GM12873 (cell line): ENCODE data around the gene ADRB1.

Experiments
- TF ChIP-seq, protein P1 (sequence below): IDR thresholded peaks from 2 replicates; pipeline ENCODE4 v1.5.1; 2012; ENCODE audit warnings: low read depth, mild to moderate bottlenecking, moderate library complexity, low read length, control low read depth; ENCODE audit not compliant: insufficient read depth; ENCODE audit errors: missing control alignments

The ADRB1 gene

DNA sequence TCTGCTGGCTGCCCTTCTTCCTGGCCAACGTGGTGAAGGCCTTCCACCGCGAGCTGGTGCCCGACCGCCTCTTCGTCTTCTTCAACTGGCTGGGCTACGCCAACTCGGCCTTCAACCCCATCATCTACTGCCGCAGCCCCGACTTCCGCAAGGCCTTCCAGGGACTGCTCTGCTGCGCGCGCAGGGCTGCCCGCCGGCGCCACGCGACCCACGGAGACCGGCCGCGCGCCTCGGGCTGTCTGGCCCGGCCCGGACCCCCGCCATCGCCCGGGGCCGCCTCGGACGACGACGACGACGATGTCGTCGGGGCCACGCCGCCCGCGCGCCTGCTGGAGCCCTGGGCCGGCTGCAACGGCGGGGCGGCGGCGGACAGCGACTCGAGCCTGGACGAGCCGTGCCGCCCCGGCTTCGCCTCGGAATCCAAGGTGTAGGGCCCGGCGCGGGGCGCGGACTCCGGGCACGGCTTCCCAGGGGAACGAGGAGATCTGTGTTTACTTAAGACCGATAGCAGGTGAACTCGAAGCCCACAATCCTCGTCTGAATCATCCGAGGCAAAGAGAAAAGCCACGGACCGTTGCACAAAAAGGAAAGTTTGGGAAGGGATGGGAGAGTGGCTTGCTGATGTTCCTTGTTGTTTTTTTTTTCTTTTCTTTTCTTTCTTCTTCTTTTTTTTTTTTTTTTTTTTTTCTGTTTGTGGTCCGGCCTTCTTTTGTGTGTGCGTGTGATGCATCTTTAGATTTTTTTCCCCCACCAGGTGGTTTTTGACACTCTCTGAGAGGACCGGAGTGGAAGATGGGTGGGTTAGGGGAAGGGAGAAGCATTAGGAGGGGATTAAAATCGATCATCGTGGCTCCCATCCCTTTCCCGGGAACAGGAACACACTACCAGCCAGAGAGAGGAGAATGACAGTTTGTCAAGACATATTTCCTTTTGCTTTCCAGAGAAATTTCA, 1.7 kb downstream of the ADRB1 start:
- TF ChIP-seq, protein P1, sequence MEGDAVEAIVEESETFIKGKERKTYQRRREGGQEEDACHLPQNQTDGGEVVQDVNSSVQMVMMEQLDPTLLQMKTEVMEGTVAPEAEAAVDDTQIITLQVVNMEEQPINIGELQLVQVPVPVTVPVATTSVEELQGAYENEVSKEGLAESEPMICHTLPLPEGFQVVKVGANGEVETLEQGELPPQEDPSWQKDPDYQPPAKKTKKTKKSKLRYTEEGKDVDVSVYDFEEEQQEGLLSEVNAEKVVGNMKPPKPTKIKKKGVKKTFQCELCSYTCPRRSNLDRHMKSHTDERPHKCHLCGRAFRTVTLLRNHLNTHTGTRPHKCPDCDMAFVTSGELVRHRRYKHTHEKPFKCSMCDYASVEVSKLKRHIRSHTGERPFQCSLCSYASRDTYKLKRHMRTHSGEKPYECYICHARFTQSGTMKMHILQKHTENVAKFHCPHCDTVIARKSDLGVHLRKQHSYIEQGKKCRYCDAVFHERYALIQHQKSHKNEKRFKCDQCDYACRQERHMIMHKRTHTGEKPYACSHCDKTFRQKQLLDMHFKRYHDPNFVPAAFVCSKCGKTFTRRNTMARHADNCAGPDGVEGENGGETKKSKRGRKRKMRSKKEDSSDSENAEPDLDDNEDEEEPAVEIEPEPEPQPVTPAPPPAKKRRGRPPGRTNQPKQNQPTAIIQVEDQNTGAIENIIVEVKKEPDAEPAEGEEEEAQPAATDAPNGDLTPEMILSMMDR, result no peak

DNA sequence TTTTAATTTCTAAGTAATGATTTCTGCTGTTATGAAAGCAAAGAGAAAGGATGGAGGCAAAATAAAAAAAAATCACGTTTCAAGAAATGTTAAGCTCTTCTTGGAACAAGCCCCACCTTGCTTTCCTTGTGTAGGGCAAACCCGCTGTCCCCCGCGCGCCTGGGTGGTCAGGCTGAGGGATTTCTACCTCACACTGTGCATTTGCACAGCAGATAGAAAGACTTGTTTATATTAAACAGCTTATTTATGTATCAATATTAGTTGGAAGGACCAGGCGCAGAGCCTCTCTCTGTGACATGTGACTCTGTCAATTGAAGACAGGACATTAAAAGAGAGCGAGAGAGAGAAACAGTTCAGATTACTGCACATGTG, 2.4 kb downstream of the ADRB1 start:
- TF ChIP-seq, protein P1, result no peak

DNA sequence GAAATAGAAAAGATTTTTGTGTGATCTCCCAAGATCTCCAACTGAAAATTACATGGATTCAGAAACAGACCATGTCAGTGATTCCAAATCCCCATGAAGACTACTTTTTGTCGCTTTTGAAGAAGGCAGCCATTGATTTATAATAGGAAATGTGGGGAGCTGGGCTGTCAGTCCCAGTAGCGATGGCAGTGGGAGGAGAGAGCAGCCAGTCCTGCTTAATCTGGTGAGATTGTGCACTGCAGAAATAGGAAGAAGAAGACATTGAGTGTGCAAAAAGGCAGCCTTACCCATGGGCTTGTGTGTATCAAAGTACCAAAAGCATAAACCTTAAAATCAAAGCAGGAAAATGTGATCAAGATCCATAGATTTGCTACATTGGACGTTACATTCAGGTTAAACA, 4.8 kb downstream of the ADRB1 start:
- TF ChIP-seq, protein P1, result no peak

DNA sequence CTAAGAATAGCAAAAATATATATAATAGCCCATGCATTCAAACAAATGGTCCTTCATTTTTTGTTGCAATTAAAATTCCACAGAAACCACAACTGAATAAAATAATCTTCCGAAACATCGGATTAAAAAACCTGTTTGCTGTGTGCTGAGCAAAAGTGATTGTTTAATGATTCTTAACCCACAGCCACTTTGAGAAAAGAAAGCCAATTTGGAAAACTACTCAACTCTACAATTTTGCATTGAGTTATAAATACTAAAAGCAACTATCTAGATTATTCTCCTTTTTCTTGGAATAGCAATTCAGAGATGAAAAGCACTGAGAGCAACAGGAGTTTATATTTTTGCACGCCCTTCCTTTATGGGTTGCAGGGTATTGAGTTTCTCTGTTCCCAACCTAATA, 8.0 kb downstream of the ADRB1 start:
- TF ChIP-seq, protein P1, result no peak

DNA sequence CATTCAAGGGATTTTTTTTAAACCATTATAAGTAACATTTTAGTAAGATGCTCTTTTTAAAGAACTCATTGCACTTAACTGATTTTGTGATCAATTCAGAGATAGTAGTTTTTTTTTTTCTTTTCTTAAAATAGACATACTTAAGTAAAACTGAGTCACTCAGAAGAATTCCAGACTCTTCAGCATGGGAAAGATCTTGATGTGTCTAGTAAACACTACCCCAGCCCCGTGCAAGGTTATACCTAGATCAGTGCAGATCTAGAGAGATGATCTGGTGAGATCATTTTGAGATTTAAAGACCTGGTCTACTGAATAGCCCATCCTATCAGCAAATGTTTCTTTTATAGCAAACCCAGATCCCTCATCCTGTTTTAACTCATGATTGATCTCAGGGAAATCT, 8.6 kb downstream of the ADRB1 start:
- TF ChIP-seq, protein P1, result no peak

DNA sequence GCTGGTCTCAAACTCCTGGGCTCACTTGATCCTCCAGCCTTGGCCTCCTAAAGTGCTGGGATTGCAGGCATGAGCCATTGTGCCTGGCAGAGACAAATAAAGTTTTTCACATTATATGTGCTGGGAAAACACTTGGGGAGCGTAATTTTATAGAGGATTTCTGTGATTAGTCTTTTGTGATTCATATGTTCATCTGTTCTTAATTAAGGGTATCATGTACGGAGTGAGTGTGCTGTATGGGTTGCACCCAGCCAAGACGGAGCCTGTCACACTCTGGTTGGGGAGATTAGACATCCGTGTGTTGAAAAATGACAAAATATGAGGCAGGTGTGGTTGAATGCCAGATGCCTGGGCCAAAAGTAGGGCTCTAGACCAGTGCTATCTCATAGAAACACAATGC, 10.3 kb downstream of the ADRB1 start:
- TF ChIP-seq, protein P1, result no peak

DNA sequence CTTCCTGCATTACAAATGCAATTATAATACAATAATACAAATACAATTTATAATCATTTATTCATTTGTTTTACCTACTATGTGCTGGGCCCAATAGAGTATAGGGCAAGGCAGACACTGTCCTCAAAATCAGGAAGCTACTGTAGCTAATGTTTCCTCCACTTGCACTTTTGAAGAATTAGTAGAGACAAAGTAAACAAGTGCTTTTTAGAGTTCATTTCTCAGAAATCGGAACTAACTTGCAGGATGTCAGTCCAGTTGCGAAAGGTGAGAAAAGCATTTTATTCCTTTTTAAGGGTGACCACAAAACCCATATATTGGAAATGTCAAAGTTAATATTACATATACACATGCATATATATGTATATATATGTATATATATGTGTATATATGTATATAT, 14.2 kb downstream of the ADRB1 start:
- TF ChIP-seq, protein P1, result no peak
